ENCODE measurements around the gene CUTC.
A peak's percentile ranks its signal among the peaks of the same experiment; 100 is the strongest.

The CUTC gene

GRCh38 chr10:99708428-99709012 is 23.5 kb upstream of the CUTC start:
- H3K36me3 ChIP-seq (ENCODE audit: insufficient read depth), result no peaks in the 10 kb centered on the region

GRCh38 chr10:99709480-99710229 is 22.4 kb upstream of the CUTC start:
- H2AFZ ChIP-seq (ENCODE audit: low read depth), result no peak overlapping the region
- H3K4me1 ChIP-seq (ENCODE audit: low read depth, poor library complexity, severe bottlenecking), result no peaks in the 10 kb centered on the region
- H3K27me3 ChIP-seq (ENCODE audit: insufficient read depth, low read depth), result no peaks in the 10 kb centered on the region
- TF ChIP-seq CTCF (conservative IDR thresholded peaks at IDR 0.05; ENCODE audit: low read depth, low read length), result no peak
- no peak overlapping the region for H3K9ac ChIP-seq
- no peaks in the 10 kb centered on the region for H3K79me2 ChIP-seq (ENCODE audit: insufficient read depth, low read depth)
- H3K4me3 ChIP-seq (IDR thresholded peaks at IDR 0.05; ENCODE audit: insufficient read depth, low read depth, low read length), result no peak overlapping the region
- H3K36me3 ChIP-seq (ENCODE audit: insufficient read depth), result no peaks in the 10 kb centered on the region
- no peak overlapping the region for H3K4me2 ChIP-seq
- no peaks in the 10 kb centered on the region for H4K20me1 ChIP-seq (ENCODE audit: insufficient read depth)
- no peak overlapping the region for H3K27ac ChIP-seq

More at GRCh38 chr10:99708428-99709012, 23.5 kb upstream of the CUTC start:
- no peak for TF ChIP-seq CTCF (conservative IDR thresholded peaks at IDR 0.05; ENCODE audit: low read depth, low read length)
- Histone ChIP-seq H4K20me1 (ENCODE audit: insufficient read depth) (no peaks in the 10 kb centered on the region), H3K4me2 (no peak overlapping the region), H3K27me3 (ENCODE audit: insufficient read depth, low read depth) (no peaks in the 10 kb centered on the region), H3K27ac (no peak overlapping the region), H3K4me3 (IDR thresholded peaks at IDR 0.05; ENCODE audit: insufficient read depth, low read depth, low read length) (no peak overlapping the region), H3K4me1 (ENCODE audit: low read depth, poor library complexity, severe bottlenecking) (no peaks in the 10 kb centered on the region), H3K79me2 (ENCODE audit: insufficient read depth, low read depth) (no peaks in the 10 kb centered on the region), H3K9ac (no peak overlapping the region), H2AFZ (ENCODE audit: low read depth) (no peak overlapping the region)

- H3K4me3 ChIP-seq (IDR thresholded peaks at IDR 0.05; ENCODE audit: insufficient read depth, low read depth, low read length), result no peak overlapping the region
- no peak overlapping the region for H3K27ac ChIP-seq
- no peak overlapping the region for H3K4me2 ChIP-seq
- TF ChIP-seq CTCF (conservative IDR thresholded peaks at IDR 0.05; ENCODE audit: low read depth, low read length), result peak; percentile 74
- no peaks in the 10 kb centered on the region for H3K27me3 ChIP-seq (ENCODE audit: insufficient read depth, low read depth)
- H4K20me1 ChIP-seq (ENCODE audit: insufficient read depth), result no peaks in the 10 kb centered on the region
- H3K79me2 ChIP-seq (ENCODE audit: insufficient read depth, low read depth), result no peaks in the 10 kb centered on the region
- H3K36me3 ChIP-seq (ENCODE audit: insufficient read depth), result no peaks in the 10 kb centered on the region
- H3K4me1 ChIP-seq (ENCODE audit: low read depth, poor library complexity, severe bottlenecking), result no peaks in the 10 kb centered on the region
- no peak overlapping the region for H3K9ac ChIP-seq
- H2AFZ ChIP-seq (ENCODE audit: low read depth), result no peak overlapping the region
Observed at GRCh38 chr10:99711129-99711719, 20.8 kb upstream of the CUTC start.

- no peak overlapping the region for H3K9ac ChIP-seq
- no peak for TF ChIP-seq CTCF (conservative IDR thresholded peaks at IDR 0.05; ENCODE audit: low read depth, low read length)
- no peak overlapping the region for H3K27ac ChIP-seq
- no peak overlapping the region for H2AFZ ChIP-seq (ENCODE audit: low read depth)
- H3K4me3 ChIP-seq (IDR thresholded peaks at IDR 0.05; ENCODE audit: insufficient read depth, low read depth, low read length), result no peak overlapping the region
- H3K27me3 ChIP-seq (ENCODE audit: insufficient read depth, low read depth), result no peaks in the 10 kb centered on the region
- H3K4me2 ChIP-seq, result no peak overlapping the region
- no peaks in the 10 kb centered on the region for H3K36me3 ChIP-seq (ENCODE audit: insufficient read depth)
- H3K79me2 ChIP-seq (ENCODE audit: insufficient read depth, low read depth), result no peaks in the 10 kb centered on the region
- H4K20me1 ChIP-seq (ENCODE audit: insufficient read depth), result no peaks in the 10 kb centered on the region
- no peaks in the 10 kb centered on the region for H3K4me1 ChIP-seq (ENCODE audit: low read depth, poor library complexity, severe bottlenecking)
Observed at GRCh38 chr10:99714446-99714845, 17.6 kb upstream of the CUTC start.
